Measurements from ENCODE around the gene RPUSD2.

The RPUSD2 gene

GRCh38 chr15:40597024-40597423 is 27.9 kb downstream of the RPUSD2 start:
- Histone ChIP-seq H3K27me3 (ENCODE audit: control insufficient read depth, insufficient read depth, low read length) (no peaks in the 10 kb centered on the region), H3K4me3 (ENCODE audit: low read depth, low read length) (no peak overlapping the region), H3K9me3 (ENCODE audit: control insufficient read depth, insufficient read depth, low read length) (no peaks in the 10 kb centered on the region), H3K4me1 (ENCODE audit: control insufficient read depth, insufficient read depth, low read length) (no peaks in the 10 kb centered on the region), H3K36me3 (ENCODE audit: control insufficient read depth, insufficient read depth, low read length) (peaks cover 2% of the 10 kb centered on the region), H3K9ac (ENCODE audit: low read depth, low read length) (no peak overlapping the region)

- Histone ChIP-seq H3K9ac (ENCODE audit: low read depth, low read length) (no peak overlapping the region), H3K9me3 (ENCODE audit: control insufficient read depth, insufficient read depth, low read length) (no peaks in the 10 kb centered on the region), H3K27me3 (ENCODE audit: control insufficient read depth, insufficient read depth, low read length) (no peaks in the 10 kb centered on the region), H3K36me3 (ENCODE audit: control insufficient read depth, insufficient read depth, low read length) (peaks cover 2% of the 10 kb centered on the region), H3K4me1 (ENCODE audit: control insufficient read depth, insufficient read depth, low read length) (no peaks in the 10 kb centered on the region), H3K4me3 (ENCODE audit: low read depth, low read length) (no peak overlapping the region)
These were observed 29.0 kb downstream of the RPUSD2 start for GRCh38 chr15:40598126-40598525.

GRCh38 chr15:40598672-40599071 is 29.6 kb downstream of the RPUSD2 start:
- H3K4me1 ChIP-seq (ENCODE audit: control insufficient read depth, insufficient read depth, low read length) = no peaks in the 10 kb centered on the region
- H3K9ac ChIP-seq (ENCODE audit: low read depth, low read length) = no peak overlapping the region
- no peaks in the 10 kb centered on the region for H3K27me3 ChIP-seq (ENCODE audit: control insufficient read depth, insufficient read depth, low read length)
- peaks cover 2% of the 10 kb centered on the region for H3K36me3 ChIP-seq (ENCODE audit: control insufficient read depth, insufficient read depth, low read length)
- H3K9me3 ChIP-seq (ENCODE audit: control insufficient read depth, insufficient read depth, low read length) = no peaks in the 10 kb centered on the region
- H3K4me3 ChIP-seq (ENCODE audit: low read depth, low read length) = no peak overlapping the region

GRCh38 chr15:40600956-40601355 is 31.9 kb downstream of the RPUSD2 start:
- no peaks in the 10 kb centered on the region for H3K9me3 ChIP-seq (ENCODE audit: control insufficient read depth, insufficient read depth, low read length)
- H3K4me1 ChIP-seq (ENCODE audit: control insufficient read depth, insufficient read depth, low read length) = no peaks in the 10 kb centered on the region
- H3K36me3 ChIP-seq (ENCODE audit: control insufficient read depth, insufficient read depth, low read length) = no peaks in the 10 kb centered on the region
- H3K27me3 ChIP-seq (ENCODE audit: control insufficient read depth, insufficient read depth, low read length) = no peaks in the 10 kb centered on the region
- H3K4me3 ChIP-seq (ENCODE audit: low read depth, low read length) = no peak overlapping the region
- no peak overlapping the region for H3K9ac ChIP-seq (ENCODE audit: low read depth, low read length)

GRCh38 chr15:40603935-40604334 is 34.8 kb downstream of the RPUSD2 start:
- Histone ChIP-seq H3K27me3 (ENCODE audit: control insufficient read depth, insufficient read depth, low read length) (no peaks in the 10 kb centered on the region), H3K4me1 (ENCODE audit: control insufficient read depth, insufficient read depth, low read length) (no peaks in the 10 kb centered on the region), H3K36me3 (ENCODE audit: control insufficient read depth, insufficient read depth, low read length) (peaks cover 4% of the 10 kb centered on the region), H3K9me3 (ENCODE audit: control insufficient read depth, insufficient read depth, low read length) (no peaks in the 10 kb centered on the region), H3K9ac (ENCODE audit: low read depth, low read length) (no peak overlapping the region), H3K4me3 (ENCODE audit: low read depth, low read length) (no peak overlapping the region)

GRCh38 chr15:40613080-40613479 is 44.0 kb downstream of the RPUSD2 start:
- no peaks in the 10 kb centered on the region for H3K36me3 ChIP-seq (ENCODE audit: control insufficient read depth, insufficient read depth, low read length)
- no peaks in the 10 kb centered on the region for H3K4me1 ChIP-seq (ENCODE audit: control insufficient read depth, insufficient read depth, low read length)
- H3K4me3 ChIP-seq (ENCODE audit: low read depth, low read length) = no peak overlapping the region

GRCh38 chr15:40618023-40618422 is 48.9 kb downstream of the RPUSD2 start:
- Histone ChIP-seq H3K4me3 (ENCODE audit: low read depth, low read length) (no peak overlapping the region), H3K36me3 (ENCODE audit: control insufficient read depth, insufficient read depth, low read length) (no peaks in the 10 kb centered on the region), H3K9me3 (ENCODE audit: control insufficient read depth, insufficient read depth, low read length) (no peaks in the 10 kb centered on the region), H3K9ac (ENCODE audit: low read depth, low read length) (no peak overlapping the region), H3K4me1 (ENCODE audit: control insufficient read depth, insufficient read depth, low read length) (no peaks in the 10 kb centered on the region), H3K27me3 (ENCODE audit: control insufficient read depth, insufficient read depth, low read length) (no peaks in the 10 kb centered on the region)

More at GRCh38 chr15:40613080-40613479, 44.0 kb downstream of the RPUSD2 start:
- H3K9ac ChIP-seq (ENCODE audit: low read depth, low read length) = no peak overlapping the region
- no peaks in the 10 kb centered on the region for H3K9me3 ChIP-seq (ENCODE audit: control insufficient read depth, insufficient read depth, low read length)
- no peaks in the 10 kb centered on the region for H3K27me3 ChIP-seq (ENCODE audit: control insufficient read depth, insufficient read depth, low read length)

- no peak overlapping the region for H3K9ac ChIP-seq (ENCODE audit: low read depth, low read length)
- H3K9me3 ChIP-seq (ENCODE audit: control insufficient read depth, insufficient read depth, low read length) = no peaks in the 10 kb centered on the region
- no peaks in the 10 kb centered on the region for H3K4me1 ChIP-seq (ENCODE audit: control insufficient read depth, insufficient read depth, low read length)
- H3K27me3 ChIP-seq (ENCODE audit: control insufficient read depth, insufficient read depth, low read length) = no peaks in the 10 kb centered on the region
- no peak overlapping the region for H3K4me3 ChIP-seq (ENCODE audit: low read depth, low read length)
- no peaks in the 10 kb centered on the region for H3K36me3 ChIP-seq (ENCODE audit: control insufficient read depth, insufficient read depth, low read length)
These were observed 49.8 kb downstream of the RPUSD2 start for GRCh38 chr15:40618906-40619305.

- Histone ChIP-seq H3K4me3 (ENCODE audit: low read depth, low read length) (no peak overlapping the region), H3K9me3 (ENCODE audit: control insufficient read depth, insufficient read depth, low read length) (no peaks in the 10 kb centered on the region), H3K9ac (ENCODE audit: low read depth, low read length) (no peak overlapping the region), H3K4me1 (ENCODE audit: control insufficient read depth, insufficient read depth, low read length) (no peaks in the 10 kb centered on the region), H3K36me3 (ENCODE audit: control insufficient read depth, insufficient read depth, low read length) (no peaks in the 10 kb centered on the region), H3K27me3 (ENCODE audit: control insufficient read depth, insufficient read depth, low read length) (no peaks in the 10 kb centered on the region)
These were observed 54.3 kb downstream of the RPUSD2 start for GRCh38 chr15:40623361-40623760.
